IPS-15b (cell line): ENCODE results near the gene DHRSX.
"Not testable (repeated sequence)": the region's sequence is repeated elsewhere in the genome, so short reads cannot be mapped to it uniquely, and the experiment has no call there.

Experiments used
- H3K27me3 ChIP-seq: one replicate; pipeline ENCODE4 v1.6.1; 2013; ENCODE audit warnings: low read length; ENCODE audit not compliant: control insufficient read depth, insufficient read depth
- H3K36me3 ChIP-seq: one replicate; pipeline ENCODE4 v1.6.1; 2013; ENCODE audit warnings: low read length; ENCODE audit not compliant: control insufficient read depth, insufficient read depth
- H3K4me1 ChIP-seq: one replicate; pipeline ENCODE4 v1.6.1; 2013; ENCODE audit warnings: mild to moderate bottlenecking, low read length; ENCODE audit not compliant: control insufficient read depth, insufficient read depth
- H3K4me3 ChIP-seq: one replicate; pipeline ENCODE4 v1.5.1; 2013; ENCODE audit warnings: low read depth, low read length
- H3K9ac ChIP-seq: one replicate; pipeline ENCODE4 v1.6.1; 2013; ENCODE audit warnings: low read depth, mild to moderate bottlenecking, low read length
- H3K9me3 ChIP-seq: one replicate; pipeline ENCODE4 v1.6.1; 2013; ENCODE audit warnings: mild to moderate bottlenecking, low read length; ENCODE audit not compliant: control insufficient read depth, insufficient read depth

Gene DHRSX

GRCh38 chrX:2456091-2456490 lies 44.7 kb downstream of the DHRSX start:
- H3K9me3 ChIP-seq, H3K27me3 ChIP-seq, H3K4me1 ChIP-seq, H3K9ac ChIP-seq, H3K36me3 ChIP-seq, H3K4me3 ChIP-seq: not testable (repeated sequence)

- H3K4me1 ChIP-seq: not testable (repeated sequence)
These were observed 46.2 kb downstream of the DHRSX start for GRCh38 chrX:2454620-2455019.

GRCh38 chrX:2452799-2453198 lies 48.0 kb downstream of the DHRSX start:
- no peaks in the 10 kb centered on the region for H3K27me3 ChIP-seq
- H3K4me1 ChIP-seq: peaks cover 2% of the 10 kb centered on the region
- H3K36me3 ChIP-seq: no peaks in the 10 kb centered on the region
- H3K9me3 ChIP-seq: no peaks in the 10 kb centered on the region
- no peak overlapping the region for H3K9ac ChIP-seq
- no peak overlapping the region for H3K4me3 ChIP-seq

More at GRCh38 chrX:2454620-2455019, 46.2 kb downstream of the DHRSX start:
- H3K9ac ChIP-seq, H3K9me3 ChIP-seq, H3K36me3 ChIP-seq, H3K27me3 ChIP-seq, H3K4me3 ChIP-seq: not testable (repeated sequence)

- Histone ChIP-seq H3K4me3 (no peak overlapping the region), H3K9me3 (no peaks in the 10 kb centered on the region), H3K27me3 (no peaks in the 10 kb centered on the region), H3K9ac (no peak overlapping the region), H3K36me3 (no peaks in the 10 kb centered on the region), H3K4me1 (peaks cover 2% of the 10 kb centered on the region)
These were observed 48.4 kb downstream of the DHRSX start for GRCh38 chrX:2452317-2452784.

GRCh38 chrX:2451501-2452316 lies 49.1 kb downstream of the DHRSX start:
- Histone ChIP-seq H3K36me3 (no peaks in the 10 kb centered on the region), H3K27me3 (no peaks in the 10 kb centered on the region), H3K4me1 (peaks cover 2% of the 10 kb centered on the region), H3K9ac (no peak overlapping the region), H3K9me3 (no peaks in the 10 kb centered on the region), H3K4me3 (no peak overlapping the region)

- Histone ChIP-seq H3K9me3 (no peaks in the 10 kb centered on the region), H3K9ac (no peak overlapping the region), H3K4me1 (peaks cover 2% of the 10 kb centered on the region), H3K27me3 (no peaks in the 10 kb centered on the region), H3K36me3 (no peaks in the 10 kb centered on the region), H3K4me3 (no peak overlapping the region)
These were observed 50.1 kb downstream of the DHRSX start for GRCh38 chrX:2450681-2451080.

GRCh38 chrX:2449135-2449886 lies 51.5 kb downstream of the DHRSX start:
- Histone ChIP-seq H3K27me3 (no peaks in the 10 kb centered on the region), H3K9me3 (no peaks in the 10 kb centered on the region), H3K4me3 (no peak overlapping the region), H3K36me3 (no peaks in the 10 kb centered on the region), H3K4me1 (peaks cover 2% of the 10 kb centered on the region), H3K9ac (no peak overlapping the region)

GRCh38 chrX:2447484-2447883 lies 53.3 kb downstream of the DHRSX start:
- H3K9me3 ChIP-seq: no peaks in the 10 kb centered on the region
- peaks cover 2% of the 10 kb centered on the region for H3K4me1 ChIP-seq
- no peak overlapping the region for H3K4me3 ChIP-seq
- no peaks in the 10 kb centered on the region for H3K36me3 ChIP-seq
- H3K27me3 ChIP-seq: no peaks in the 10 kb centered on the region
- no peak overlapping the region for H3K9ac ChIP-seq

GRCh38 chrX:2446815-2447214 lies 54.0 kb downstream of the DHRSX start:
- no peaks in the 10 kb centered on the region for H3K9me3 ChIP-seq
- H3K4me1 ChIP-seq: peaks cover 2% of the 10 kb centered on the region
- no peaks in the 10 kb centered on the region for H3K27me3 ChIP-seq
- no peak overlapping the region for H3K4me3 ChIP-seq
- no peak overlapping the region for H3K9ac ChIP-seq
- H3K36me3 ChIP-seq: no peaks in the 10 kb centered on the region

GRCh38 chrX:2445662-2446623 lies 54.8 kb downstream of the DHRSX start:
- no peak overlapping the region for H3K9ac ChIP-seq
- H3K9me3 ChIP-seq: no peaks in the 10 kb centered on the region
- no peaks in the 10 kb centered on the region for H3K27me3 ChIP-seq
- no peak overlapping the region for H3K4me3 ChIP-seq
- H3K4me1 ChIP-seq: peaks cover 2% of the 10 kb centered on the region
- no peaks in the 10 kb centered on the region for H3K36me3 ChIP-seq

GRCh38 chrX:2442694-2443093 lies 58.1 kb downstream of the DHRSX start:
- Histone ChIP-seq H3K27me3 (no peaks in the 10 kb centered on the region), H3K9ac (no peak overlapping the region), H3K4me3 (no peak overlapping the region), H3K36me3 (peaks cover 4% of the 10 kb centered on the region), H3K4me1 (no peaks in the 10 kb centered on the region), H3K9me3 (no peaks in the 10 kb centered on the region)
